K562 (cell line): ENCODE data around the gene SOX12. TPM values are rescaled to one million over a fixed set of nuclear protein-coding genes. Genes with fewer than 3 reads are reported as not detected.

ENCODE experiments used
- ATAC-seq: fragments of 200-7000 bp; cut with Tn5 transposase; 3 replicates; pipeline ENCODE4 v1.9.1; 2020; ENCODE audit warnings: moderate library complexity
- BruUV-seq: library from RNA; stranded (reverse); fragments of 400-500 nt; replicated peaks from 2 replicates; lab custom pipeline; 2021; lab: Mats Ljungman, UMichigan
- CTCF ChIA-PET: fragments of 300-600 bp; formaldehyde crosslinking; extraction: SDS; loops from one replicate; lab custom pipeline; 2021; ENCODE audit warnings: low intra/inter-chr PET ratio; lab: Yijun Ruan, JAX
- POLR2A ChIA-PET: fragments of 300-600, 350-650 bp; sonication (Branson Sonifier 250); formaldehyde crosslinking; extraction: SDS; loops from one replicate; lab custom pipeline; 2021; ENCODE audit warnings: antibody characterized with exemption, inconsistent platforms; lab: Yijun Ruan, JAX
- DNase-seq, 4 experiments: peaks; one replicate each; pipeline versions ENCODE4 v3.0.0 to v3.0.0-alpha.2; 2011 to 2018; ENCODE audit warnings: low spot score in 3 of 4, mixed read lengths in 3 of 4; ENCODE audit errors: extremely low read depth in 1 of 4
- FAIRE-seq: peaks from 2 replicates; lab custom pipeline; 2011; peaks lifted over from hg19 to GRCh38; lab: Jason Lieb, UNC
- H2AFZ ChIP-seq: 2 replicates; pipeline ENCODE4 v1.6.0; 2011; ENCODE audit warnings: low read depth, low read length, control low read depth, inconsistent platforms
- H3K27ac ChIP-seq: fragments of 200-600 bp; 3 replicates; pipeline ENCODE4 v1.8.0; 2011; ENCODE audit warnings: low read depth, mild to moderate bottlenecking, control low read depth, inconsistent platforms, low read length, moderate library complexity, mixed read lengths; ENCODE audit errors: extremely low read depth
- H3K27me3 ChIP-seq, 2 experiments: fragments of 300-600 bp in 1 of 2; 2 replicates in 1 of 2; 3 replicates in 1 of 2; pipeline versions ENCODE4 v1.6.0 to v1.8.0; 2011; ENCODE audit warnings: inconsistent platforms in 2 of 2, low read length in 2 of 2, mild to moderate bottlenecking in 1 of 2, mixed read lengths in 1 of 2, moderate library complexity in 1 of 2; ENCODE audit not compliant: control insufficient read depth in 2 of 2, insufficient read depth in 2 of 2
- H3K36me3 ChIP-seq: fragments of 300-600 bp; 3 replicates; pipeline ENCODE4 v1.8.0; 2011; ENCODE audit warnings: mild to moderate bottlenecking, low read length, inconsistent platforms; ENCODE audit not compliant: control insufficient read depth, insufficient read depth
- H3K4me1 ChIP-seq, 2 experiments: fragments of 200-600 bp in 1 of 2; replicated peaks in 1 of 2; 2 replicates in 1 of 2; 3 replicates in 1 of 2; pipeline versions ENCODE4 v1.5.1 to v1.8.0; 2011; ENCODE audit warnings: inconsistent platforms in 2 of 2, low read length in 2 of 2, mild to moderate bottlenecking in 1 of 2, mixed read lengths in 1 of 2, moderate library complexity in 1 of 2; ENCODE audit not compliant: control insufficient read depth in 2 of 2, insufficient read depth in 2 of 2
- H3K4me2 ChIP-seq: 2 replicates; pipeline ENCODE4 v1.6.1; 2011; ENCODE audit warnings: low read length, control low read depth, inconsistent platforms, mixed read lengths; ENCODE audit not compliant: insufficient read depth
- H3K4me3 ChIP-seq: fragments of 200-600 bp; sonication (generic), shearing (Covaris generic); 2 replicates; pipeline ENCODE4 v1.5.1; 2016; ENCODE audit warnings: control low read depth, inconsistent platforms
- H3K79me2 ChIP-seq: fragments of 200-600 bp; 3 replicates; pipeline ENCODE4 v1.8.0; 2011; ENCODE audit warnings: low read length, inconsistent platforms; ENCODE audit not compliant: control insufficient read depth, insufficient read depth
- H3K9ac ChIP-seq, 2 experiments: 2 replicates each; pipeline versions ENCODE4 v1.6.0 to v1.6.1; 2011; ENCODE audit warnings: low read depth in 2 of 2, low read length in 2 of 2, control low read depth in 1 of 2, inconsistent platforms in 1 of 2, mild to moderate bottlenecking in 1 of 2, mixed read lengths in 1 of 2; ENCODE audit not compliant: insufficient read depth in 1 of 2
- H3K9me1 ChIP-seq: one replicate; pipeline ENCODE4 v1.6.0; 2011; ENCODE audit warnings: inconsistent platforms, mild to moderate bottlenecking, low read length, moderate library complexity; ENCODE audit not compliant: control insufficient read depth, insufficient read depth
- H3K9me3 ChIP-seq: replicated peaks from 2 replicates; pipeline ENCODE4 v1.5.1; 2011; ENCODE audit warnings: low read depth, low read length, inconsistent platforms; ENCODE audit not compliant: control insufficient read depth, insufficient read depth
- H4K20me1 ChIP-seq: replicated peaks from 2 replicates; pipeline ENCODE4 v1.6.1; 2011; ENCODE audit warnings: low read length, inconsistent platforms, mixed read lengths; ENCODE audit not compliant: control insufficient read depth, insufficient read depth
- HMG20A ChIP-seq: fragments of 450-650 bp; formaldehyde crosslinking; conservative IDR thresholded peaks from 2 replicates; pipeline ENCODE4 v1.4.0; 2020; ENCODE audit warnings: mild to moderate bottlenecking, mixed read lengths
- NFYB ChIP-seq: IDR thresholded peaks from 2 replicates; pipeline ENCODE4 v1.6.1; 2011; ENCODE audit warnings: mild to moderate bottlenecking, moderate library complexity; ENCODE audit not compliant: insufficient read length; ENCODE audit errors: extremely low read depth
- RAD21 ChIP-seq, 2 experiments: fragments of 250-450 bp in 1 of 2; fragments of 450-650 bp in 1 of 2; sonication (Bioruptor Pico) in 1 of 2; formaldehyde crosslinking in 1 of 2; IDR thresholded peaks in 1 of 2; conservative IDR thresholded peaks in 1 of 2; 2 replicates each; pipeline versions ENCODE4 v1.4.0 to v1.8.0; 2020 to 2022; ENCODE audit warnings: mild to moderate bottlenecking in 2 of 2, moderate library complexity in 1 of 2
- RB1 ChIP-seq: fragments of 450-650 bp; IDR thresholded peaks from 2 replicates; pipeline ENCODE4 v1.6.1; 2017; ENCODE audit warnings: low read depth, mild to moderate bottlenecking
- RERE ChIP-seq: sonication (generic); formaldehyde crosslinking; IDR thresholded peaks from 2 replicates; pipeline ENCODE4 v1.8.0; 2023; ENCODE audit warnings: missing genetic modification reagents, mild to moderate bottlenecking, borderline replicate concordance
- SNRNP70 ChIP-seq: fragments of 200-400 bp; formaldehyde crosslinking; optimal IDR thresholded peaks from 2 replicates; pipeline ENCODE3; 2017; ENCODE audit warnings: low read depth, low read length
- TAF9B ChIP-seq: fragments of 450-650 bp; IDR thresholded peaks from 2 replicates; pipeline ENCODE4 v1.6.1; 2018; ENCODE audit warnings: mild to moderate bottlenecking; ENCODE audit not compliant: partially characterized antibody
- VEZF1 ChIP-seq: fragments of 200-800 bp; sonication (Bioruptor generic); IDR thresholded peaks from 2 replicates; pipeline ENCODE4 v1.6.1; 2017; ENCODE audit warnings: missing genetic modification characterization, missing compliant biosample characterization
- XRCC5 ChIP-seq: fragments of 200-400 bp; formaldehyde crosslinking; IDR thresholded peaks from 2 replicates; pipeline ENCODE4 v1.6.1; 2017; ENCODE audit warnings: low read depth, mild to moderate bottlenecking, low read length
- ZNF57 ChIP-seq: fragments of 450-650 bp; formaldehyde crosslinking; IDR thresholded peaks from 2 replicates; pipeline ENCODE4 v1.4.0; 2020; ENCODE audit warnings: mild to moderate bottlenecking, moderate library complexity
- WGBS: fragments of 100-300 bp; shearing (Covaris generic); methylation state at CpG from one replicate; pipeline ENCODE4 v1.1.6; 2016; ENCODE audit warnings: low coverage, mixed read lengths; ENCODE audit not compliant: insufficient coverage; ENCODE audit errors: missing lambda C conversion rate; 5-methylcytosine and 5-hydroxymethylcytosine counted together
- in situ Hi-C: fragments of 300-500 bp; cut with MboI; formaldehyde crosslinking; loops from 4 replicates; pipeline ENCODE4 v1.15.0; 2018; ENCODE audit warnings: inconsistent platforms, mixed read lengths
- intact Hi-C: fragments of 100-400 bp; cut with micrococcal nuclease; formaldehyde crosslinking; loops from 2 replicates; pipeline ENCODE4 v1.14.2; 2022
- polyA plus RNA-seq, 8 experiments: library from polyadenylated mRNA; depleted of rRNA in 4 of 8; stranded (reverse) in 5 of 8; unstranded in 3 of 8; fragments of >200 nt; fragmentation: Nextera tagmentation in 2 of 8; fragmentation: Illumina TruSeq in 1 of 8; extraction: Ambion mirVana in 2 of 8; extraction: Trizol in 1 of 8; gene quantifications; 2 replicates each; pipeline versions ENCODE4 v1.2.1 to v1.2.3, GENCODE V29; 2011 to 2014; ENCODE audit warnings: inconsistent platforms in 1 of 8, missing spikeins in 1 of 8
- total RNA-seq, 7 experiments: library from RNA; depleted of rRNA in 6 of 7; stranded (reverse); fragments of >200 nt in 6 of 7; fragmentation: Illumina TruSeq in 2 of 7; extraction: Trizol in 2 of 7; gene quantifications; 2 replicates each; pipeline versions ENCODE4 v1.2.1 to v1.2.3, GENCODE V29; 2011 to 2021; ENCODE audit warnings: low replicate concordance in 1 of 7

Gene SOX12
- total and polyA plus RNA-seq, 9 of the 15 experiments (the other 6 are each of a cell fraction or from before 2014, with no cell fraction given): 0.42 to 26.3 (median 2.6) TPM

GRCh38 chr20:330233-331149, 5.1 kb downstream of the SOX12 start:
- in situ Hi-C loops: no loop called here
- intact Hi-C loops: loop anchor here (1.0 to 2.0 kb wide), 2 partner anchors 42 to 121 kb away; no protein-coding TSS in a partner anchor
- Histone ChIP-seq H3K9me1 (peaks cover 3% of the 10 kb centered on the region), H3K9ac (peak overlapping the region in 1 of 2 experiments; percentile 66; a peak in 1 of 4 replicates), H2AFZ (no peak overlapping the region), H3K27ac (peak overlapping the region; percentile 19; the same call in 1 of the 3 replicates), H3K4me3 (no peak overlapping the region), H3K36me3 (peaks cover 30% of the 10 kb centered on the region; the same call in 2 of the 3 replicates), H3K4me2 (0 out of 2 replicates have a peak overlapping the region, but pooled peaks have one; percentile 25), H3K4me1 (peaks cover 16 to 43% of the 10 kb centered on the region in 2 experiments; a peak in 4 of 5 replicates), H4K20me1 (peaks cover 16% of the 10 kb centered on the region; the same call in 1 of the 2 replicates), H3K9me3 (no peaks in the 10 kb centered on the region), H3K27me3 (no peaks in the 10 kb centered on the region), H3K79me2 (peaks cover 44% of the 10 kb centered on the region)
- BruUV-seq: no TSS peak
- FAIRE-seq: peak; percentile 92
- peak; percentile 59 for ATAC-seq
- POLR2A ChIA-PET: interaction anchor here (0.6 to 2.1 kb wide), 12 partner anchors 10 to 896 kb away, joined by 3 to 9 read pairs (median 4); partner anchors contain the start of gene NRSN2
- DNase-seq: peak; percentile 58 to 78 (median 62)
- CTCF ChIA-PET: interaction anchor here (1.0 kb wide), 1 partner anchor 71 kb away, joined by 3 read pairs; no protein-coding TSS in a partner anchor
- 55% methylated on average over 15 of the region's 16 CpGs for WGBS
- 0 out of 2 replicates have a peak, but pooled peaks have one; percentile 13 for TF ChIP-seq RB1
- no peak for TF ChIP-seq NFYB
- no peak for TF ChIP-seq RERE (CRISPR knock-in tag)
- peak; percentile 52 to 78 for TF ChIP-seq RAD21 (CRISPR knock-in tag; conservative IDR thresholded peaks at IDR 0.05 in 1 of 2, IDR thresholded peaks at IDR 0.05 in 1 of 2)
- no peak for TF ChIP-seq ZNF57 (CRISPR knock-in tag)
- peak; percentile 41; the same call in 1 of the 2 replicates for TF ChIP-seq VEZF1
- 0 out of 2 replicates have a peak, but pooled peaks have one; percentile 47 for TF ChIP-seq XRCC5
- TF ChIP-seq HMG20A: no peak
- no peak for TF ChIP-seq TAF9B
- no peak for TF ChIP-seq SNRNP70
